ENCODE results near the gene GABBR2. TPM values are rescaled to one million over a fixed set of nuclear protein-coding genes. Genes with fewer than 3 reads are reported as not detected.

Gene GABBR2
- polyA plus RNA-seq, 4 donors = 0.09 to 1.4 (median 0.71) TPM; not detected in 1

DNA sequence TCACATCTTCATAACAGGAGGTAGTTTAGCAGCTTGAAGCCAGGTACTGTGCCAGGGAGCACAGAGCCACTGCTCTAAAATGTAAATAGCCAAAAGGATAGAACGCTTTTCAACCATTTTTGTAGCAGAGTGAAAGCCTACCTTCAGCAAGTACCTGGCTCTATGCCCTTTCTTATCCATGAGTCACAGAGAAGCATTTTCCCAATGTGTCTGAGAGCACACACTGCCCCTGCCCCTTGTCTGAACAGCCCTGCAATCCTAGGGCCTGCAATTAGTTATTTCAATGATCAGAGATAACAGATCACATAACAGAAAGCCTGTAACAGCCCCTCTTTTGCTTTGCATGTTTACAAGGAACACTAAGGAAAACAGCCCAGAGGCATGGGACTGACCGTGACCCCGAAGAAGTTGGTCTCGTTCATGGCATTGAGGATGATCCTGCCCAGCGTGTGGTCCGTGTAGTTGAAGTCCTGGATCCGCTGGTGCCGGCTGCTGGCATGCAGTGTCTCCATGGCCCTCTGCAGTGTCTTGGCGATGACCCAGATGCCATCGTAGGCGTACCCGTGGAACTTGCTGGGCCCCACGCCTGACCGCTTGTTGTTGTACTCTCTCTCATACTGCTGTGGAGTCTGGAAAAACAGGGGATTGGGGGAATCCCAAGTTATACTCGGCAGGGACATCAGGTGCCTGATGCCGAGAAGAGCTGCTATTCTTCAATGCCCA, 255.0 kb downstream of the GABBR2 start:
- no peak for FAIRE-seq
- no peak overlapping the region for H3K27ac ChIP-seq (ENCODE audit: low read depth in 1 of 3, low read length in 2 of 3)
- peaks cover 0 to 3% (median 2%) of the 10 kb centered on the region in 3 donors for H3K27me3 ChIP-seq (ENCODE audit: control insufficient read depth in 3 of 3, insufficient read depth in 3 of 3, low read length in 3 of 3)
- no peaks in the 10 kb centered on the region for H3K36me3 ChIP-seq (ENCODE audit: control insufficient read depth in 3 of 3, insufficient read depth in 2 of 3, low read depth in 1 of 3, low read length in 3 of 3)
- 84 to 86% (median 86%) methylated on average over 16 of the region's 16 CpGs for WGBS, 3 donors
- DNase-seq = no peak
- no peaks in the 10 kb centered on the region for H3K9me3 ChIP-seq (ENCODE audit: control insufficient read depth in 2 of 2, insufficient read depth in 1 of 2, low read depth in 1 of 2, low read length in 1 of 2)
- no peak overlapping the region for H3K4me3 ChIP-seq (ENCODE audit: low read depth in 1 of 3, low read length in 3 of 3)
- peaks cover 0 to 3% (median 0%) of the 10 kb centered on the region in 3 donors for H3K4me1 ChIP-seq (ENCODE audit: control insufficient read depth in 3 of 3, insufficient read depth in 2 of 3, low read depth in 1 of 3, low read length in 2 of 3)

DNA sequence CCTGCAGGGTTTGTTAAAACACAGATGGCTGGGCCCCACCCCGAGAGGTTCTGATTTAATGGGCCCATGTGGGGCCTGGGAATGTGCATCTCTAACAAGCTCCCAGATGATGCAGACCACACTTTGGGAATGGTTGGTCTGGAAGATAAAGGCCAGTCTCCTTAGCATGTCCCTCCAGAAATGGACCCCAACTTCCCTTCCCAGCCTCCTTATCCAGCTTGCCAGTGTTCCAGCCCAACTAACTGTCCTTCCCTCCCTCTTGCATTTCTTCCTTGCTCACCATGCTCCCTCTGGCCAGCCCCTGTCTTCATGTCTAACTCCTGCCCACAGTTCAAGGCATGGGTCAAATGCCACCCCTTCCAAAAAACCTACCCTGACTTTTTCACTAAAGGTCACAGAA, 257.2 kb downstream of the GABBR2 start:
- WGBS, 3 donors = 60 to 82% (median 76%) methylated on average over 1 of the region's 1 CpG
- Histone ChIP-seq H3K4me1 (ENCODE audit: control insufficient read depth in 3 of 3, insufficient read depth in 2 of 3, low read depth in 1 of 3, low read length in 2 of 3) (peaks cover 0 to 3% (median 0%) of the 10 kb centered on the region in 3 donors), H3K27ac (ENCODE audit: low read depth in 1 of 3, low read length in 2 of 3) (no peak overlapping the region), H3K4me3 (ENCODE audit: low read depth in 1 of 3, low read length in 3 of 3) (no peak overlapping the region), H3K36me3 (ENCODE audit: control insufficient read depth in 3 of 3, insufficient read depth in 2 of 3, low read depth in 1 of 3, low read length in 3 of 3) (no peaks in the 10 kb centered on the region), H3K9me3 (ENCODE audit: control insufficient read depth in 2 of 2, insufficient read depth in 1 of 2, low read depth in 1 of 2, low read length in 1 of 2) (no peaks in the 10 kb centered on the region), H3K27me3 (ENCODE audit: control insufficient read depth in 3 of 3, insufficient read depth in 3 of 3, low read length in 3 of 3) (peaks cover 0 to 2% (median 0%) of the 10 kb centered on the region in 3 donors)
- FAIRE-seq (no peak), DNase-seq (no peak)

DNA sequence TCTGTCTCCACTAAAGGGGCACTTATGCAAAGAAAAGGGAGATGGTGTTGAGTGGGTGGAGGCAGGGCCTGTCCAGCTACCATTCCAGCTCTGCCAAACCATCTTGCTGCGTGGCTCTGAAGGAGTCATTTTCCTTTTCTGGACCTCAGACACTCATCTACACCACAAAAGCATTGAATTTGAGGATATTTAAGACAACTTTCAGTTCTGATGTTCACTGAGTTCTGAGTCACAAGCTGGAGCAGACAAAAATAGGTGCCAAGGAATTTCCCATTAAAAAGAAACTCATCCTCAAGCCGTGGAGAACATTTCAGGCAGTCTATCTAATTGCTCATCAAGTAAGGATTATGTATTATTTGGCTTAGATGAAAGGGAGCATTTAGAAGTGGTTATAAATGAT, 258.2 kb downstream of the GABBR2 start:
- H3K27me3 ChIP-seq (ENCODE audit: control insufficient read depth in 3 of 3, insufficient read depth in 3 of 3, low read length in 3 of 3) = peaks cover 0 to 2% (median 0%) of the 10 kb centered on the region in 3 donors
- 57 to 65% (median 64%) methylated on average over 2 of the region's 2 CpGs for WGBS, 3 donors
- H3K36me3 ChIP-seq (ENCODE audit: control insufficient read depth in 3 of 3, insufficient read depth in 2 of 3, low read depth in 1 of 3, low read length in 3 of 3) = no peaks in the 10 kb centered on the region
- no peaks in the 10 kb centered on the region for H3K9me3 ChIP-seq (ENCODE audit: control insufficient read depth in 2 of 2, insufficient read depth in 1 of 2, low read depth in 1 of 2, low read length in 1 of 2)
- DNase-seq = no peak
- H3K27ac ChIP-seq (ENCODE audit: low read depth in 1 of 3, low read length in 2 of 3) = no peak overlapping the region
- FAIRE-seq = no peak
- no peaks in the 10 kb centered on the region for H3K4me1 ChIP-seq (ENCODE audit: control insufficient read depth in 3 of 3, insufficient read depth in 2 of 3, low read depth in 1 of 3, low read length in 2 of 3)
- no peak overlapping the region for H3K4me3 ChIP-seq (ENCODE audit: low read depth in 1 of 3, low read length in 3 of 3)

DNA sequence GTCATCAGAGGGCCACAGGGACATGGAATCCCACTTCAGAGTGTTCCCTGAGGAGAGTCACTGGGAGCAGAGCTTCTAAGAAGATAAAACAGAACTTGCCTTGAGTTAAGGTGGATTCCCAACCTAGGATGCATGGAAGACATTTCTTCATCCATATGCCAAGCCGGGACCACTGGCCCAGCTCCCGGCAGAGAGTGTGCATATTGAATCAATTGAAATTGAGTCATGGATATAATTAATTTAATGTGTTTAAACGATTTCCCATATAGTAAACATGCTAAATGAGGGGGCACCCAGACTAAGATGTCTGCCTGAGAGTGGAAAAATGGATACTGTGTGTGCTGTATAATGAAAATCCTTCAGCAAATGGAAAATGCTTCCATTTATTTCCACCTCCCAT, 258.9 kb downstream of the GABBR2 start:
- H3K27me3 ChIP-seq (ENCODE audit: control insufficient read depth in 3 of 3, insufficient read depth in 3 of 3, low read length in 3 of 3) = peaks cover 0 to 2% (median 0%) of the 10 kb centered on the region in 3 donors
- no peaks in the 10 kb centered on the region for H3K4me1 ChIP-seq (ENCODE audit: control insufficient read depth in 3 of 3, insufficient read depth in 2 of 3, low read depth in 1 of 3, low read length in 2 of 3)
- DNase-seq (no peak), FAIRE-seq (no peak)
- no peak overlapping the region for H3K27ac ChIP-seq (ENCODE audit: low read depth in 1 of 3, low read length in 2 of 3)
- H3K4me3 ChIP-seq (ENCODE audit: low read depth in 1 of 3, low read length in 3 of 3) = no peak overlapping the region
- no peaks in the 10 kb centered on the region for H3K36me3 ChIP-seq (ENCODE audit: control insufficient read depth in 3 of 3, insufficient read depth in 2 of 3, low read depth in 1 of 3, low read length in 3 of 3)
- 70 to 76% (median 75%) methylated on average over 3 of the region's 3 CpGs for WGBS, 3 donors
- H3K9me3 ChIP-seq (ENCODE audit: control insufficient read depth in 2 of 2, insufficient read depth in 1 of 2, low read depth in 1 of 2, low read length in 1 of 2) = no peaks in the 10 kb centered on the region

DNA sequence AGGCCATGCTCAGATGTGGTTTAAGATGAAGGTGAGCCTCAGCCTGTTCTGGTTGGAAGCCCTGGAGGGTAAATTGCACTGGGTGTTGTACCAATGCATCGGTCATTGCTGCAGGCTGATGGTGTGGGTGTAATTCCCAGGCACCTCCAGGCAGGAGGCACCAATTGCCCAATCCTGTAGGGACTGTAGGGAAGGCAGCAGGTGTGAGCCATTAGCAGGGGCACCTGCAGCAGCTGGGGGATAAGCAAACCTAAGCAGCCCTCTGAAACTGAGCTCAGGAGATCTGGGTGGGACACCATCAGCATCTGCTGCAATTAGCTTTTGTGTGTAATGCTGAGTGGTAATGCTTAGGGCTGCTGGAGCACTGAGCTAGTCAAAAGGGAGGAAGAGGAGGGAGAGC, 263.2 kb downstream of the GABBR2 start:
- Histone ChIP-seq H3K27ac (ENCODE audit: low read depth in 1 of 3, low read length in 2 of 3) (no peak overlapping the region), H3K4me1 (ENCODE audit: control insufficient read depth in 3 of 3, insufficient read depth in 2 of 3, low read depth in 1 of 3, low read length in 2 of 3) (no peaks in the 10 kb centered on the region), H3K4me3 (ENCODE audit: low read depth in 1 of 3, low read length in 3 of 3) (no peak overlapping the region), H3K27me3 (ENCODE audit: control insufficient read depth in 3 of 3, insufficient read depth in 3 of 3, low read length in 3 of 3) (peaks cover 0 to 2% (median 2%) of the 10 kb centered on the region in 3 donors), H3K36me3 (ENCODE audit: control insufficient read depth in 3 of 3, insufficient read depth in 2 of 3, low read depth in 1 of 3, low read length in 3 of 3) (no peaks in the 10 kb centered on the region), H3K9me3 (ENCODE audit: control insufficient read depth in 2 of 2, insufficient read depth in 1 of 2, low read depth in 1 of 2, low read length in 1 of 2) (no peaks in the 10 kb centered on the region)
- WGBS, 3 donors = 32 to 72% (median 38%) methylated on average over 1 of the region's 1 CpG
- FAIRE-seq (no peak), DNase-seq (no peak)

DNA sequence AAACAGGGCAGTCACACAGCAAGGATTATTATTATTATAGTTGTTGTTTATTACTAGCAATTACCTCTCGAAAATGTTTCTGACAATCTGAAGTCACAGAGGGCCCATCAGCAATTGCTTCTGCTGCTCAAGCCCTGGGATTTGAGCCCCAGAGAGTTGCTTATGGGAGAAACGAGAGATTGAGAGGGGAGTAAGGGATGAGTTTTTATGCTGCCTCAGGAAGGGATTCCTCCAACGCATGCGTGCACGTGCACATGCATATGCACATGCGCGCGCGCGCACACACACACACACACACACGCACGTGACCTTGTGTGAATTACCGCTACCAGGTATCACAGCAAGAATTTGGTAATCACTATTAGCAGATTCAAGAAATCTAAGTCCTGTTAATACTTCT, 264.1 kb downstream of the GABBR2 start:
- no peaks in the 10 kb centered on the region for H3K36me3 ChIP-seq (ENCODE audit: control insufficient read depth in 3 of 3, insufficient read depth in 2 of 3, low read depth in 1 of 3, low read length in 3 of 3)
- DNase-seq (no peak), FAIRE-seq (no peak)
- no peak overlapping the region for H3K27ac ChIP-seq (ENCODE audit: low read depth in 1 of 3, low read length in 2 of 3)
- peaks cover 0 to 2% (median 2%) of the 10 kb centered on the region in 3 donors for H3K27me3 ChIP-seq (ENCODE audit: control insufficient read depth in 3 of 3, insufficient read depth in 3 of 3, low read length in 3 of 3)
- no peaks in the 10 kb centered on the region for H3K4me1 ChIP-seq (ENCODE audit: control insufficient read depth in 3 of 3, insufficient read depth in 2 of 3, low read depth in 1 of 3, low read length in 2 of 3)
- no peak overlapping the region for H3K4me3 ChIP-seq (ENCODE audit: low read depth in 1 of 3, low read length in 3 of 3)
- H3K9me3 ChIP-seq (ENCODE audit: control insufficient read depth in 2 of 2, insufficient read depth in 1 of 2, low read depth in 1 of 2, low read length in 1 of 2) = no peaks in the 10 kb centered on the region
- 90 to 91% (median 91%) methylated on average over 13 of the region's 13 CpGs for WGBS, 3 donors

DNA sequence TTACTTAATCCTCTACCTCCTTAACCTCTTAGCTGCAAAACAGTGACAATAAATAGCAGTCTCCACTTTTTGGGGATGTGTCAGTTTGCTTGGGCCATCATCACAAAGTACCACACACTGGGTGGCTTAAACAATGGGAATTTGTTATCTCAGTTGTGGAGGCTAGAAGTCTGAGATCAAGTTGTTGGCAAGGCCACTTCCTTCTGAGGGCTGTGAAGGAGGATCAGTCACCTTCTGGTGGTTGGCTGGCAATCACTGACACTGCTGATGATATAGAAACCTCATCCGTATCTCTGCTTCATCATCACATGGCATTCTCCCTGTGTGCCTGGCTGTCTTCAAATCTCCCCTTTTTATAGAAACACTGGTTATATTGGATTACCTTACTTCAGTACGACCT, 266.2 kb downstream of the GABBR2 start:
- FAIRE-seq (no peak), DNase-seq (no peak)
- no peaks in the 10 kb centered on the region for H3K9me3 ChIP-seq (ENCODE audit: control insufficient read depth in 2 of 2, insufficient read depth in 1 of 2, low read depth in 1 of 2, low read length in 1 of 2)
- 51 to 63% (median 56%) methylated on average over 2 of the region's 2 CpGs for WGBS, 3 donors
- H3K27me3 ChIP-seq (ENCODE audit: control insufficient read depth in 3 of 3, insufficient read depth in 3 of 3, low read length in 3 of 3) = peaks cover 0 to 2% (median 0%) of the 10 kb centered on the region in 3 donors
- H3K4me1 ChIP-seq (ENCODE audit: control insufficient read depth in 3 of 3, insufficient read depth in 2 of 3, low read depth in 1 of 3, low read length in 2 of 3) = no peaks in the 10 kb centered on the region
- H3K4me3 ChIP-seq (ENCODE audit: low read depth in 1 of 3, low read length in 3 of 3) = no peak overlapping the region
- H3K36me3 ChIP-seq (ENCODE audit: control insufficient read depth in 3 of 3, insufficient read depth in 2 of 3, low read depth in 1 of 3, low read length in 3 of 3) = no peaks in the 10 kb centered on the region
- no peak overlapping the region for H3K27ac ChIP-seq (ENCODE audit: low read depth in 1 of 3, low read length in 2 of 3)

DNA sequence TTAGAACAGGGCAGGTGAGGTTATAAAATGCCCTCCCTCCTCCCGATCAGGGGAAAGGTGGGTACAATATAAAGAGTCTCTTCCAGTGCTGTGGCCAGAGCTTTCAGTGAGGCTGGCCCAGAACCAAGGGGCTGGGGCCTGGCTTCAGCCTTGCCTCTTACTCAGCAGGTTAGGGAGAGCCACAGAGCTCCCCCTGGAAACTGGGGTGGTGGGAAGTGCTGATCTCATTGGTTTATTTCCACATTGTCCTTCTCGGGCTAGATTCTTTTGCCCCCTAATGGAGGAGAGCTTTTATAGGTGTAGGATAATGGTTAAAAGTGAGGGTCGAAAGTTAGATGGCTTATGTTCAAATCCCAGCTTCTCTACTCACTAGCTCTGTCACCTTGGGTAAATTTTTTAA, 266.6 kb downstream of the GABBR2 start:
- Histone ChIP-seq H3K4me3 (ENCODE audit: low read depth in 1 of 3, low read length in 3 of 3) (no peak overlapping the region), H3K36me3 (ENCODE audit: control insufficient read depth in 3 of 3, insufficient read depth in 2 of 3, low read depth in 1 of 3, low read length in 3 of 3) (no peaks in the 10 kb centered on the region), H3K27ac (ENCODE audit: low read depth in 1 of 3, low read length in 2 of 3) (no peak overlapping the region), H3K9me3 (ENCODE audit: control insufficient read depth in 2 of 2, insufficient read depth in 1 of 2, low read depth in 1 of 2, low read length in 1 of 2) (no peaks in the 10 kb centered on the region), H3K27me3 (ENCODE audit: control insufficient read depth in 3 of 3, insufficient read depth in 3 of 3, low read length in 3 of 3) (peaks cover 0 to 2% (median 0%) of the 10 kb centered on the region in 3 donors), H3K4me1 (ENCODE audit: control insufficient read depth in 3 of 3, insufficient read depth in 2 of 3, low read depth in 1 of 3, low read length in 2 of 3) (no peaks in the 10 kb centered on the region)
- DNase-seq (no peak), FAIRE-seq (no peak)
- 41 to 62% (median 48%) methylated on average over 3 of the region's 3 CpGs for WGBS, 3 donors

DNA sequence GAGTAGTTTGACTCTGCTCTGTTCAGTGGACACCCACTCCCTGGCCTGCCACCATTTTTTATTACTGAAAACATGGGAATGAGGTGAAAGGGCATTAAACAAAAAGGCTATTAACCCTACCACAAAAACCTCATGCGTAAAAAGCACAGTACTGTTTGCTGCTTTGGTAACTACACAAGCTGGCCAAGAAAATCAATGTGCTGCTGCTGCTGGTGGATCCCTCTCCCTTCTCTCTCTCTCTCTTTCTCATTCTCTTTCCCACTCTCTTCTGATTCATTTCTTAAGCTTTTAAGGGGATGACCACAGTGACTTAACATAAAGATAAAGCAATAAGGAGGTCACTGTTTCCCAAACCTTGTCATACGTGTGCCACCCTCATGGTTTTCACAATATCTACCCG, 270.1 kb downstream of the GABBR2 start:
- peaks cover 0 to 2% (median 0%) of the 10 kb centered on the region in 3 donors for H3K27me3 ChIP-seq (ENCODE audit: control insufficient read depth in 3 of 3, insufficient read depth in 3 of 3, low read length in 3 of 3)
- no peak overlapping the region for H3K4me3 ChIP-seq (ENCODE audit: low read depth in 1 of 3, low read length in 3 of 3)
- no peak for DNase-seq
- no peak overlapping the region for H3K27ac ChIP-seq (ENCODE audit: low read depth in 1 of 3, low read length in 2 of 3)
- no peaks in the 10 kb centered on the region for H3K4me1 ChIP-seq (ENCODE audit: control insufficient read depth in 3 of 3, insufficient read depth in 2 of 3, low read depth in 1 of 3, low read length in 2 of 3)
- no peaks in the 10 kb centered on the region for H3K36me3 ChIP-seq (ENCODE audit: control insufficient read depth in 3 of 3, insufficient read depth in 2 of 3, low read depth in 1 of 3, low read length in 3 of 3)
- H3K9me3 ChIP-seq (ENCODE audit: control insufficient read depth in 2 of 2, insufficient read depth in 1 of 2, low read depth in 1 of 2, low read length in 1 of 2) = no peaks in the 10 kb centered on the region
- no peak for FAIRE-seq
- WGBS, 3 donors = 80 to 92% (median 87%) methylated on average over 3 of the region's 3 CpGs
